ENCODE data around the gene HIPK3.

Gene HIPK3

GRCh38 chr11:33307984-33308383 is 50.8 kb downstream of the HIPK3 start:
- no peak for DNase-seq (ENCODE audit: low spot score)

DNA sequence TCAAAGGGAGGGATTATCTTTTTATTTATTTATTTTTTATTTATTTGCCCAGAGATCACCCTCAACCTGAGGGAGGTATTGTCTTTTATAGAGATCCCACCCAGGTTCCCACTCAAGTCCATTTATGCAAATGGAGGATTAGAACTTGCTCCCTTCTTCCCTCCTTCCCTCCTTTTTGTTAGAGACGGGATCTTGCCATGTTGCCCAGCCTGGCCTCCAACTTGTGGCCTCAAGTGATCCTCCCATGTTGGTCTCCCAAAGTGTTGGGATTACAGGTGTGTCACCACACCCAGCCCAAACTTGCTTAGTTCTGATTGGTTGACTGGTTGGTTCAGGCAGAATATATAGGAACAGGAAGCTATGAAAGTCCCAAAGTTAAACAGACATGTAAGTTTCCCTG is 51.9 kb downstream of the HIPK3 start:
- DNase-seq (ENCODE audit: low spot score): no peak

- no peak for DNase-seq (ENCODE audit: low spot score)
Measured at GRCh38 chr11:33310720-33311500, 53.7 kb downstream of the HIPK3 start.

GRCh38 chr11:33311680-33312079 is 54.5 kb downstream of the HIPK3 start:
- no peak for DNase-seq (ENCODE audit: low spot score)

DNA sequence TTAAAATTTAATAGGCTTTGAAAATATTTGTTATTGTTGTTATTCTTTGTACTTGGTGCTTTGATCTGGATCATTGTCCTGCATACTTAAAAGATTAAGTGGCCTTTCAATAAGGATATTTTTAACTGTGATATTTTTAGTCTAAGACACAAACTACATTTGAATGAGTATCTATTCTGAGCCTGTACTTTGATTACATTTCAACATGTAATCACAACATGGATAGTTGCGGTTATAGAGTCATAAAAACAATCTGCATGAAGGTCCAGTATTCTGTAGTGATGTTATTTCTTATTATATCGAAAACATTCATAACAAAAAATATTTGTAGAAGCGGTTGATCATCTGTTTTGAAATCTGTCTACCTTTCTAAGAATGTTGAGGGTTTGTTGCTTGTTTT is 58.6 kb downstream of the HIPK3 start:
- DNase-seq (ENCODE audit: low spot score): no peak

DNA sequence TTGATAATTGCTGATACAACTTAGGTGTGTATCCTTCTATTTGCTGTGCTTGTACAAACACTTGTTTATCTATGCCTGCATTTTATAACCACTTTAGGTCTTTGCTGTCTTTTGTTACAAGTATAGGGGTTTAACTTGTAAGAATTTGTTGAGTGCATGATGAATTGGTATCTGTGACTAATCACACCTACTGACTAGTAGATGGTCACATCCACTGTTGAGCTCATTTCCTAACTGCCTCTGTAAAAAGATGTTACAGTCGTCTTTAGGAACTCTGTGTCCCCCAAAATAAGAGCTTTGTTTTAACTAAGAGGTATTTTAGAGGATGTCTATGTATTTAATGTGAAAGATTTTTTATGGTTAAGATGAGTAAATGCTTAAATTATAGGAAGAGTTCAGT is 60.5 kb downstream of the HIPK3 start:
- no peak for DNase-seq (ENCODE audit: low spot score)

GRCh38 chr11:33320016-33320813 is 63.0 kb downstream of the HIPK3 start:
- DNase-seq (ENCODE audit: low spot score): no peak

GRCh38 chr11:33320814-33321330 is 63.7 kb downstream of the HIPK3 start:
- DNase-seq (ENCODE audit: low spot score): no peak

DNA sequence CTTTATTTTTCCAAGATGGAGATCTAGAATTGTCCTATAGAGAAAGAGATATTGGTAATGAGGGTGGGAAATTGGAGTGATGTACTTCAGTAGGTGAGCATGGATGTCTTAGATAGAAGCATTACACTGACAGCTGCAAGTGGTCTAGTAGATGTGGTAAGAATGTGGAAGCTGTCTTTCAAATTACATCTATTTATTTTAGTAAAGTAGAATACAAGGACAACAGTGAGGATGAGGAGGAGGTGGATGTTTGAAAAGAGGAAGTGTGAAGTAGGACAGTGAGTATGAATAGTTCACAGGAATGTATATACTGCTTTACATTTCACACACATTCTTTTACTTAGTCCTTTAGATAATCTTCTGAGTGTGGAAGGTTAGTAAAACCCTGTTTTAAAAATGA is 64.2 kb downstream of the HIPK3 start:
- no peak for DNase-seq (ENCODE audit: low spot score)

DNA sequence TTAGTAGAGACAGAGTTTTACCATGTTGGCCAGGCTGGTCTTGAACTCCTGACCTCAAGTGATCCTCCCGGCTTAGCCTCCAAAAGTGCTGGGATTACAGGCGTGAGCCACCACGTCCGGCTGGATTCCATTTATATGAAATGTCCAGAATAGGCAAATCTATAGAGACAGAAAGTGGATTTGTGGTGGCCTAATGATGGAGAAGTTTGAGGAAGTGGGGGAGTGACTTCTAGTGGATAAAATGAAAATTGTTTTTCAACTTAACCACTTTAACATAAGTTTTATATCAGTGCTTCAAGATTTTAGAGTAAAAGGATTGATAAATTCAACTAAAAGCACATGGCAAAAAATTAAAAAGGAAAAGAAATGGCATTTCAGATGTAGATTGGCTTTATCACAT is 66.2 kb downstream of the HIPK3 start:
- no peak for DNase-seq (ENCODE audit: low spot score)

- DNase-seq (ENCODE audit: low spot score): no peak
Measured at GRCh38 chr11:33324302-33324985, 67.3 kb downstream of the HIPK3 start.

- no peak for DNase-seq (ENCODE audit: low spot score)
Measured at GRCh38 chr11:33325451-33325850, 68.3 kb downstream of the HIPK3 start.

DNA sequence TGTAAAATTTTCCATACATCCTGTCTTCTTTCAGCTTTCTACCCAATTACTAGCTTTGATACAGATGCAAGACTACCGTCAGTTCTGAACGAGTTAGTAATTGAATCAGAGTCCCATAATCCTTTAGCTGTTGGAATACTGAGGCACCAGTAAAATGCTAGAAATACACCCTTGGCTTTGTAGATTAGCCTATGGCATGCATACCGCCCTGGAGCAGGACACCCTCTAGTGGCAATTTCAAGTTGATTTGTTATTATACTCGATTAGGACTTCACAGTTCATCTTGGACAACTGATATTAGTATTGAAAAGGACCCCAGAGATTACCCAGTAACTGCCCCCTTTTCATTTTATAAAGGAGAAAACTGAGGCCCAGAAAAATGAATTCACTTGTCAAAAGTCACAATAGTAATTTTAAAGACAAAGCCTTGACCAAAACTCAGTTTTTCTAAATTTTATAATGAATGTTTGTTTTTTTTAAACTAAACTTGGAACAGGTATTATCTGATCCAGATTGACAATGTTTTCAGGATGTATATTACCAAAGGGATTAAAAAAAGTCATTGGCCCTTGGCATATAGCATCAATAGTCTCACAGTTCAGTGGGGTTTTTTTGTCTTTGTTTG is 72.6 kb downstream of the HIPK3 start:
- peak; percentile 27 for DNase-seq (ENCODE audit: low spot score)

DNA sequence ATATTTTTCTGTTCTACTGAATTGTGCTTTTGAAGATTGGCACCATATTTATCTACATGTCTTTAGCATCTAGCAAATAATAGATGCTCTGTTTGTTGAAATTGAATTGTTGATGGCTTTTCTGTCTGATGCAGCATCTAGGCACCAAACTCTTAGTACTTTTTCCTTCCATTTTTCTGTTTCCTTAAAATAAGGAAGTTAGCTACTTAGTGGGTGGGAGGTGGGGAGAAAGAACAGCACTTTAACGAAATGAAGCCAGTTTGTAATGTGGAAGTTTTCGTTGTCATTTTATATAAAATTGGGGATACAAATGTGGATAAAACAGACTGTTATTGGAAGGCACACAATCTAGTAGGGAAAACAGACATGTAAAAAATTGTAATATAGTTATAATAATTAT is 76.6 kb downstream of the HIPK3 start:
- DNase-seq (ENCODE audit: low spot score): no peak

DNA sequence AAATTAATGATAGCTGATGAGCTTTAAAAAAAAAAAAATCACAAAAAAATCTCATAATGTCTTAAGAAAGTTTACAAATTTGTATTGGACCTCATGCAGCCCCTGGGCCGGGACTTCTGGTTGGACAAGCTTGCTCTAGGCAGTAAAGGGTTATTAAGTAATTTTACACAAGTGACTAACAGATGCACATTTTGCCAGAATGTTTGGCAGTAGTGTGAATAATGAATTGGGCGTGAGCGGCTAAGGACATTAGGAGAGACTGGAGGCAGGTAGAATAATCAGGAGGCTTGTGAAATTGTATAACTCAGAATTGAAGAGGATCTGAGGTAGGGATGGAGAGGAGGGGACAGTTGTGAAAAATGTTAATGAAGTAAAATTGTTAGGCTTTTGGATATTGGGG is 77.4 kb downstream of the HIPK3 start:
- DNase-seq (ENCODE audit: low spot score): no peak

DNA sequence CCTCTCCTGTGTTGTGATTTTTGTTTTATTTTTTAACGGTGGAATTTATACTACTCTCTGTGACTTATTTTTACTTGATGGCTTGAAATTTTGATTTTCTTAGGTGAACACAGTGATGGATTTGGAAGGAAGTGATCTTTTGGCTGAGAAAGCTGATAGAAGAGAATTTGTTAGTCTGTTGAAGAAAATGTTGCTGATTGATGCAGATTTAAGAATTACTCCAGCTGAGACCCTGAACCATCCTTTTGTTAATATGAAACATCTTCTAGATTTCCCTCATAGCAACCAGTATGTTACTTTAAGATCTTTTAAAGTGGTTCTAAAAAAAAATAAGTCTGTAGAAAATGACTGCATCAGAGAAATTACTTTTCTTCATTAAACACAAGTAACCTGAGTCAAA is 82.1 kb downstream of the HIPK3 start:
- no peak for DNase-seq (ENCODE audit: low spot score)

GRCh38 chr11:33344611-33345010 is 87.4 kb downstream of the HIPK3 start:
- DNase-seq (ENCODE audit: low spot score): no peak

DNA sequence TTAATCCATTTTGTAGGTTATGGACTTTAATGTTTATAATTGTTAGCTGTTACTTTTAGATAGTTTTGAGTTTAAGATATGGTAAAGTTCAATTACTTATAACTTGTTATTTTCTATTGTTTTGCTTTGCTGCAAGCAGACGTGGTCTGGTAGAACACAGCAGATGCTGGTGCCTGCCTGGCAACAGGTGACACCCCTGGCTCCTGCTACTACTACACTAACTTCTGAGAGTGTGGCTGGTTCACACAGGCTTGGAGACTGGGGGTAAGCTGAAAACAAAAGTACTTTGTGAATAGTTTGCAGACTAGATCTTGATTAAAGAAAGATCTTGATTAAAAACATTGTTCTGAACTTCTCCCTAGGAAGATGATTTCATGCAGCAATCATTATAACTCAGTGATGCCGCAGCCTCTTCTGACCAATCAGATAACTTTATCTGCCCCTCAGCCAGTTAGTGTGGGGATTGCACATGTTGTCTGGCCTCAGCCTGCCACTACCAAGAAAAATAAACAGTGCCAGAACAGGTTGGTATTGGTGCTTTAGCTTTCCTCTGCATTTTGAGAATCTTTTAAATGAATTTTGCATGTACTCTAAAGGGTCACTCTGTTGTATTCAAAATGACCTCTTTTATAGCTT is 90.4 kb downstream of the HIPK3 start:
- DNase-seq (ENCODE audit: low spot score): no peak

DNA sequence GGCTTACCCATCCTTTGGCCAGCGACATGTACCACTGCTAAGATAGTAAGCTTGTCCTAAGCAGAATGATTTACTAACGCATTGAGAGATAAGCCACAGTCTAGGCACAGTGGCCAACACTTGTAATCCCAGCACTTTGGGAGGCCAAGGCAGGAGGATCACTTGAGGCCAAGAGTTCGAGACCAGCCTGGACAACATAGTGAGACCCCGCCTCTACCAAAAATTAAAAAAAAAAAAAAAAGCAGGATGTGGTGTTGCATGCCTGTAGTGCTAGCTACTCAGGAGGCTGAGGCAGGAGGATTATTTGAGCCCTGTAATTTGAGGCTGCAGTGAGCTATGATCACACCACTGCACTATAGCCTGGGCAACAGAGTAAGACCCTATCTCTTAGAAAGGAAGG is 93.1 kb downstream of the HIPK3 start:
- DNase-seq (ENCODE audit: low spot score): no peak

- DNase-seq (ENCODE audit: low spot score): no peak
Measured at GRCh38 chr11:33358150-33358831, 101.1 kb downstream of the HIPK3 start.

DNA sequence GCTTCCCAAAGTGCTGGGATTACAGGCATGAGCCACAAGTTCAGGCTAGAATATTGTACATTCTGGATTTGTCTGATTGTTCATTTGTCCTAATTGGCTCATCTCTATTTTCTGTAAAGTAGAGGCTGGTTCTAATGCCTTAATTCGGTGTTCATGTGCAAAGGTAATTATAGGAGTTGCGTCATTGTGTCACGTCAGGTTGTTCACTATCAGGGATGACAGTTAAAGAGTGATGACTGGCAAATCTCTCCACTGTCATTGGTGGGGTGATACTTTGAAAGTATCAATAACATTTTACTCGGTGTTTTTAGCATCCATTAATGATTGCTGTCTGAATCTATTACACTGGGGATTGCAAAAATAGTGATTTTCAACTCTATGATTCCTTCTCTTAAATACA is 103.5 kb downstream of the HIPK3 start:
- DNase-seq (ENCODE audit: low spot score): no peak
